Duodenal mucosa (tissue), 2 donors: Measurements from ENCODE around the gene CRACR2A.

Experiments used
- H3K27ac ChIP-seq: one replicate; pipeline ENCODE4 v1.7.0; 2013; ENCODE audit warnings: low read depth, low read length
- H3K27me3 ChIP-seq, 2 donors: one replicate each; pipeline ENCODE4 v1.7.0; 2013; ENCODE audit warnings: low read length in 2 of 2, control low read depth in 1 of 2; ENCODE audit not compliant: insufficient read depth in 2 of 2, control insufficient read depth in 1 of 2
- H3K36me3 ChIP-seq, 2 donors: one replicate each; pipeline ENCODE4 v1.7.0; 2013; ENCODE audit warnings: low read length in 2 of 2, control low read depth in 1 of 2; ENCODE audit not compliant: insufficient read depth in 2 of 2, control insufficient read depth in 1 of 2
- H3K4me1 ChIP-seq, 2 donors: one replicate each; pipeline ENCODE4 v1.7.0; 2013; ENCODE audit warnings: low read length in 2 of 2, control low read depth in 1 of 2; ENCODE audit not compliant: insufficient read depth in 2 of 2, control insufficient read depth in 1 of 2
- H3K4me3 ChIP-seq, 2 donors: one replicate each; pipeline ENCODE4 v1.7.0; 2013; ENCODE audit warnings: low read length in 2 of 2, low read depth in 1 of 2
- H3K9ac ChIP-seq, 2 donors: one replicate each; pipeline ENCODE4 v1.7.0; 2013; ENCODE audit warnings: low read length in 2 of 2, low read depth in 1 of 2
- H3K9me3 ChIP-seq, 2 donors: one replicate each; pipeline ENCODE4 v1.7.0; 2013; ENCODE audit warnings: low read length in 2 of 2, control low read depth in 1 of 2; ENCODE audit not compliant: control insufficient read depth in 1 of 2

The CRACR2A gene

DNA sequence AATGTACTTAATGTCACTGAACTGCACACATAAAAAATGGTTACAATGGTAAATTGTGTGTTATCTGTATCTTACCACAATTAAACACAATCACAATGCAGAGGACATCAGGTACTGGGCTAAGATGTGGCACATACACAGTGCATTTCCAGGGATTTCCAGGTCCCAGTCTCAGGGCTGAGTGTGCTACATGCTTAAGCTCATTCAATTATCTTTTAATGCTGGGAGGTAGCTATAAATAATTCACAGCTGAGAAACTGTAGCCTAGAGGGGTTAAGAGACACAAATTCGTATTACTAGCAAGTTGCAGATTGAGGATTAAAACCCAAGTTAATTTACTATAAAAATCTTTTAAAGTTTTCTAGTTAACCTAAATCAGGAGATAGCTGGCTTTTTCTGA lies 67.1 kb downstream of the CRACR2A start:
- Histone ChIP-seq H3K9me3 (no peaks in the 10 kb centered on the region), H3K4me3 (no peak overlapping the region), H3K4me1 (no peaks in the 10 kb centered on the region), H3K36me3 (no peaks in the 10 kb centered on the region), H3K9ac (no peak overlapping the region), H3K27ac (no peak overlapping the region), H3K27me3 (no peaks in the 10 kb centered on the region)

- no peak overlapping the region for H3K4me3 ChIP-seq
- no peaks in the 10 kb centered on the region for H3K4me1 ChIP-seq
- H3K9ac ChIP-seq = no peak overlapping the region
- no peaks in the 10 kb centered on the region for H3K27me3 ChIP-seq
- H3K27ac ChIP-seq = no peak overlapping the region
- H3K9me3 ChIP-seq = no peaks in the 10 kb centered on the region
- peaks cover 0 to 5% of the 10 kb centered on the region in 2 donors for H3K36me3 ChIP-seq
Measured at GRCh38 chr12:3684449-3685051, 68.4 kb downstream of the CRACR2A start.

- Histone ChIP-seq H3K27ac (no peak overlapping the region), H3K9ac (no peak overlapping the region), H3K36me3 (peaks cover 0 to 5% of the 10 kb centered on the region in 2 donors), H3K27me3 (no peaks in the 10 kb centered on the region), H3K4me3 (no peak overlapping the region), H3K9me3 (no peaks in the 10 kb centered on the region), H3K4me1 (no peaks in the 10 kb centered on the region)
Measured at GRCh38 chr12:3683670-3684069, 69.2 kb downstream of the CRACR2A start.

- Histone ChIP-seq H3K27me3 (no peaks in the 10 kb centered on the region), H3K27ac (no peak overlapping the region), H3K9ac (no peak overlapping the region), H3K36me3 (peaks cover 11% of the 10 kb centered on the region in 2 donors), H3K4me1 (no peaks in the 10 kb centered on the region), H3K9me3 (no peaks in the 10 kb centered on the region), H3K4me3 (no peak overlapping the region)
Measured at GRCh38 chr12:3681595-3682061, 71.3 kb downstream of the CRACR2A start.

GRCh38 chr12:3680919-3681594 lies 71.9 kb downstream of the CRACR2A start:
- Histone ChIP-seq H3K27me3 (no peaks in the 10 kb centered on the region), H3K4me1 (no peaks in the 10 kb centered on the region), H3K9me3 (no peaks in the 10 kb centered on the region), H3K36me3 (peaks cover 11% of the 10 kb centered on the region in 2 donors), H3K27ac (no peak overlapping the region), H3K9ac (no peak overlapping the region), H3K4me3 (no peak overlapping the region)

DNA sequence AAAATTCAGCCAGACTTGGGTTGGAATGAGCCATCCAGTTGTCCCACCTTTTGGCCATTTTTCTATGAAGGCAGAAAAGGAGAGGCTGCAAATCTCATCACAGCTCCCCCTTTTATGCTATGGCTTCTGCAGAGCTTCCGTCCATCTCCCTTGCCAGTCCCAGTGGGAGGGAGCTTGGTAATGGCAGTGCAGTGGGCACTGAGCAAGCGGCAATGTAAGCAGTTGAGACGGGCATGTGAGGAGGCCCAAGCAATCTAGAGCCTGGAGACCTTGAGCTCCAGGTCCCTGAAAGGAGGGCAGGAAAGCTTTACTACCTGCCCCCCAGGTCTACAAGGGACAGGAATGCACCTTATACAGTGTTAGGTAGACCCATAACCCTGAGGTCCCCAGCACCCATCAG lies 73.1 kb downstream of the CRACR2A start:
- Histone ChIP-seq H3K9me3 (no peaks in the 10 kb centered on the region), H3K9ac (no peak overlapping the region), H3K36me3 (peaks cover 11 to 14% of the 10 kb centered on the region in 2 donors), H3K4me1 (no peaks in the 10 kb centered on the region), H3K27ac (no peak overlapping the region), H3K4me3 (no peak overlapping the region), H3K27me3 (no peaks in the 10 kb centered on the region)

GRCh38 chr12:3677609-3678008 lies 75.3 kb downstream of the CRACR2A start:
- peaks cover 11 to 18% of the 10 kb centered on the region in 2 donors for H3K36me3 ChIP-seq
- no peak overlapping the region for H3K4me3 ChIP-seq
- no peaks in the 10 kb centered on the region for H3K9me3 ChIP-seq
- H3K27me3 ChIP-seq = no peaks in the 10 kb centered on the region
- no peak overlapping the region for H3K27ac ChIP-seq
- H3K9ac ChIP-seq = no peak overlapping the region
- no peaks in the 10 kb centered on the region for H3K4me1 ChIP-seq

GRCh38 chr12:3673981-3674708 lies 78.8 kb downstream of the CRACR2A start:
- no peak overlapping the region for H3K4me3 ChIP-seq
- no peaks in the 10 kb centered on the region for H3K27me3 ChIP-seq
- no peaks in the 10 kb centered on the region for H3K9me3 ChIP-seq
- no peak overlapping the region for H3K9ac ChIP-seq
- H3K27ac ChIP-seq = no peak overlapping the region
- peaks cover 12 to 17% of the 10 kb centered on the region in 2 donors for H3K36me3 ChIP-seq
- no peaks in the 10 kb centered on the region for H3K4me1 ChIP-seq

- H3K27ac ChIP-seq = no peak overlapping the region
- no peaks in the 10 kb centered on the region for H3K27me3 ChIP-seq
- H3K9ac ChIP-seq = no peak overlapping the region
- no peak overlapping the region for H3K4me3 ChIP-seq
- no peaks in the 10 kb centered on the region for H3K4me1 ChIP-seq
- H3K9me3 ChIP-seq = no peaks in the 10 kb centered on the region
- peaks cover 7 to 15% of the 10 kb centered on the region in 2 donors for H3K36me3 ChIP-seq
Measured at GRCh38 chr12:3672113-3672509, 80.8 kb downstream of the CRACR2A start.
